Astrocyte (in vitro differentiated cells and primary cell): ENCODE measurements around the gene NTRK1.

ENCODE experiments used
- CTCF ChIP-seq: IDR thresholded peaks from 2 replicates; pipeline ENCODE4 v1.5.1; 2011; ENCODE audit warnings: low read depth, mild to moderate bottlenecking, inconsistent platforms, low read length, moderate library complexity; ENCODE audit not compliant: insufficient read depth
- EZH2 ChIP-seq: IDR thresholded peaks from 2 replicates; pipeline ENCODE4 v1.6.1; 2012; ENCODE audit warnings: mild to moderate bottlenecking, low read length, inconsistent platforms; ENCODE audit not compliant: insufficient read depth

DNA sequence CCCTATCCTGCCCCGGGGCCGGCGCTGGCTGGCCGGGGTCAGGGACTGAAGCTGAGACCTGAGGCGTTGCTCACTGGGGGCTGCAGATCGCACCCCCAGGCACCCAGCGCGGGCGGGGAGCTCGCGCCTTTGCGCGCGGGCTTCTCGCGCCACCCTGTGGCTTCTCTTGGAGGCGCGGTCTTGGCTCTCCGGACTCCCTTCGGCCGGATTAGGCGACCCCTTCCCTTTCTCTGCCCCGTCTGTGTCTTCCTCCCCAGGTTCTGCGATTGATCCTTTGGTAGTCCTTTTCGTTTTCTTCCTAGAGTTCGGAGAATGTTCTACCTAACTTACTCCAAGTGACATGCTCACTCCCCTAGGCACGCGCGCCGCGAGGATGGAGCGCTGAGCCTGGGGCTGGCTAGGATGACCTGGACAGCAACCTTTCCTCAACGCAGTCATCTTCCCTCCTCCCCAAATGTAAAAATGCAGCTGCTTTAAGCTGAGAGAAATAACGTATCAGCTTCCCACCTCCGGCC is 495 bp upstream of the NTRK1 start:
- TF ChIP-seq CTCF (peak; percentile 38), EZH2 (no peak)
